Tibial nerve (tissue), 4 donors: ENCODE results near the gene PADI1.

Experiments
- EP300 ChIP-seq, 2 donors: sonication (generic); formaldehyde crosslinking; IDR thresholded peaks; one replicate each; pipeline ENCODE4 v1.6.1; 2017; ENCODE audit warnings: antibody characterized with exemption in 2 of 2, mild to moderate bottlenecking in 1 of 2
- POLR2A ChIP-seq, 2 donors: fragments of 450-650 bp; IDR thresholded peaks; one replicate each; pipeline ENCODE4 v1.6.1; 2017; ENCODE audit warnings: antibody characterized with exemption in 2 of 2, mild to moderate bottlenecking in 2 of 2, moderate library complexity in 2 of 2
- TF ChIP-seq, protein P1 (sequence below), 5 experiments: fragments of 200-600 bp in 3 of 5; fragments of 450-650 bp in 2 of 5; sonication (generic) in 3 of 5; IDR thresholded peaks; one replicate each; pipeline ENCODE4 v1.5.1; 2016 to 2019; ENCODE audit warnings: antibody characterized with exemption in 5 of 5, mild to moderate bottlenecking in 3 of 5, moderate library complexity in 2 of 5

DNA sequence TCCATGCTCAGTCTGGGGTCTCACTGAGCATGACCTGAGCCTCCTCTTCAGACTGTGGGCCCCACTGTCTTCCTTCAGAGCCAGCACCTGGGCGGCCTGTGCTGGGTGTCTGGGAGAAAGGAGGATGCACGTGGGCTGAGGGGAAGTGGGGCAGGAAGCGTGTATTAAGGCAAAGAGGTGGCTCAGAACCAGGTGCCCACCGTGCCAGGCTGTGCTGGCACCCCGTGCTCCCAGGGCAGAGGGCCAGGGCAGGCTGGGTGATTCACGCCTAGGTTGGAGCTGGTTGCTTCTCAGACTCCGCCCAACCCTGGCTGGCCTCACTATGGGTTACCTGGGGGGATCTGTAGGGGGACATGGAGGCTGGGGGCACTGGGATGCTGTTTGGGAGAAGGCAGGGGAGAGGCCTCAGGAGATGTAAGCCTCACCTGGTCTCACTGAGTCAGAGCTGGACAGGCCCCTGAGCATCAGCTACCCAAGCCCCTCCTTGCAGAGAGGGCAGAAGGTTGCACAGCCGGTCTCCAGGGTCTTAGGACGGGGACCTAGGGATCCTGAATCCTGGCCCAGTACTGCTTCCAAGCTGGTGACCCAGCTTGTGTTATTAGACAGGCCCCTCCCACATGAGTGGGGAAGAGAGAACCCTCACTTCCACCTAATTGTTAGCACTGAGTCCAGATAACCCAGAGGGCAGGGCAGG, 18.6 kb upstream of the PADI1 start:
- TF ChIP-seq POLR2A (IDR thresholded peaks at IDR 0.05): no peak
- TF ChIP-seq, protein P1, sequence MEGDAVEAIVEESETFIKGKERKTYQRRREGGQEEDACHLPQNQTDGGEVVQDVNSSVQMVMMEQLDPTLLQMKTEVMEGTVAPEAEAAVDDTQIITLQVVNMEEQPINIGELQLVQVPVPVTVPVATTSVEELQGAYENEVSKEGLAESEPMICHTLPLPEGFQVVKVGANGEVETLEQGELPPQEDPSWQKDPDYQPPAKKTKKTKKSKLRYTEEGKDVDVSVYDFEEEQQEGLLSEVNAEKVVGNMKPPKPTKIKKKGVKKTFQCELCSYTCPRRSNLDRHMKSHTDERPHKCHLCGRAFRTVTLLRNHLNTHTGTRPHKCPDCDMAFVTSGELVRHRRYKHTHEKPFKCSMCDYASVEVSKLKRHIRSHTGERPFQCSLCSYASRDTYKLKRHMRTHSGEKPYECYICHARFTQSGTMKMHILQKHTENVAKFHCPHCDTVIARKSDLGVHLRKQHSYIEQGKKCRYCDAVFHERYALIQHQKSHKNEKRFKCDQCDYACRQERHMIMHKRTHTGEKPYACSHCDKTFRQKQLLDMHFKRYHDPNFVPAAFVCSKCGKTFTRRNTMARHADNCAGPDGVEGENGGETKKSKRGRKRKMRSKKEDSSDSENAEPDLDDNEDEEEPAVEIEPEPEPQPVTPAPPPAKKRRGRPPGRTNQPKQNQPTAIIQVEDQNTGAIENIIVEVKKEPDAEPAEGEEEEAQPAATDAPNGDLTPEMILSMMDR (IDR thresholded peaks at IDR 0.05): no peak
- no peak for TF ChIP-seq EP300 (IDR thresholded peaks at IDR 0.05)
